ENCODE results near the gene GINS1. TPM values are rescaled to one million over a fixed set of nuclear protein-coding genes. Genes with fewer than 3 reads are reported as not detected.

The GINS1 gene
- total RNA-seq, 1 donor from 2014 or later: not detected

- no peaks in the 10 kb centered on the region for H3K4me1 ChIP-seq
- no peaks in the 10 kb centered on the region for H3K27me3 ChIP-seq
- intact Hi-C loops (cut with DNase I): no loop called here
- H3K27ac ChIP-seq: no peak overlapping the region
- no peak for TF ChIP-seq CTCF (IDR thresholded peaks at IDR 0.05)
- no peak for DNase-seq (ENCODE audit: low spot score in 2 of 2)
- peaks cover 55 to 71% of the 10 kb centered on the region in 2 donors for H3K36me3 ChIP-seq
- no peak overlapping the region for H3K4me3 ChIP-seq
- H3K9me3 ChIP-seq: no peaks in the 10 kb centered on the region
Observed at GRCh38 chr20:25459916-25460535, 52.6 kb downstream of the GINS1 start.

- intact Hi-C loops (cut with DNase I): no loop called here
- no peaks in the 10 kb centered on the region for H3K9me3 ChIP-seq
- H3K4me1 ChIP-seq: no peaks in the 10 kb centered on the region
- no peak for TF ChIP-seq CTCF (IDR thresholded peaks at IDR 0.05)
- peaks cover 51 to 71% of the 10 kb centered on the region in 2 donors for H3K36me3 ChIP-seq
- no peaks in the 10 kb centered on the region for H3K27me3 ChIP-seq
- no peak for DNase-seq (ENCODE audit: low spot score in 2 of 2)
- no peak overlapping the region for H3K27ac ChIP-seq
- H3K4me3 ChIP-seq: no peak overlapping the region
Observed at GRCh38 chr20:25460566-25461280, 53.2 kb downstream of the GINS1 start.

- no peak overlapping the region for H3K4me3 ChIP-seq
- H3K4me1 ChIP-seq: no peaks in the 10 kb centered on the region
- H3K27ac ChIP-seq: no peak overlapping the region
- TF ChIP-seq CTCF (IDR thresholded peaks at IDR 0.05): no peak
- H3K9me3 ChIP-seq: no peaks in the 10 kb centered on the region
- intact Hi-C loops (cut with DNase I): no loop called here
- DNase-seq (ENCODE audit: low spot score in 2 of 2): no peak
- H3K27me3 ChIP-seq: no peaks in the 10 kb centered on the region
- peaks cover 51 to 73% of the 10 kb centered on the region in 2 donors for H3K36me3 ChIP-seq
Observed at GRCh38 chr20:25461281-25461650, 53.8 kb downstream of the GINS1 start.

DNA sequence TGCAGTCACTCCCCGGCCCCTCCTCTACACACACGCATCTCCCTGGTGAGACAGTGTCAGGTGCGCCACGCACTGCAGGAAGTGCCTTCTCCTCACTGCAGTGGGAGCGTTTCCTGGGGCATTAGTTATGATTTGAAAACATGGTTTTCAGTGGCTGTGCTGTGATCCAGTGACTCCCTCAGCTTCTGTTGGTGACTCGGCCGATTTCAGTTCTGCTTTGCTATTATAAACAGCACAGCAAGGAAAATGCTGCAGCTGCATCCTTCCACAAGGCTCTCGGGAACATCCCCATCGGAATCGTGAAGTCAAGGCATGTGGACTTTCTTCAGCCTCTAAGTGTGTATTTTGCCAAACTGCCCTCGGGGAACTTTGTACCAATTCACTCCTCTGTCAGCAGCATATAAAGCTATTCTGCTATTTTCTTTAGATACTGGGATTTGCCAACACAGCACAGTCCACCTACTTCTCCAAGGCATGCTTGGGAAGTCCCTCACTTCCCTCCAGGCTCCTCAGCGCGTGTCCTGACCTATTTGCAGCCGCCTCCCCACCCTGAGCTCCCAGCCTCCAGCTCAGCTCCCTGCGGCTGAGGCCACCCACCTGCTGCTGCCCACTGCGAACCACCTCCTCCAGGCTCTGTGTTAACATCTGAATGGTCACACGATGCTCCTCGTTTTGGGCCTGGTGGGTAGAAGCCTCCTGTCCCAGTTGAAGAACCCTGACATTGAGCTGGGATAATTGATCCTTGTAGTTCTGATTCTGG, 54.5 kb downstream of the GINS1 start:
- Histone ChIP-seq H3K36me3 (peaks cover 56 to 80% of the 10 kb centered on the region in 2 donors), H3K27ac (no peak overlapping the region), H3K27me3 (no peaks in the 10 kb centered on the region), H3K4me3 (no peak overlapping the region), H3K9me3 (no peaks in the 10 kb centered on the region), H3K4me1 (no peaks in the 10 kb centered on the region)
- no peak for DNase-seq (ENCODE audit: low spot score in 2 of 2)
- intact Hi-C loops (cut with DNase I): no loop called here
- no peak for TF ChIP-seq CTCF (IDR thresholded peaks at IDR 0.05)

DNA sequence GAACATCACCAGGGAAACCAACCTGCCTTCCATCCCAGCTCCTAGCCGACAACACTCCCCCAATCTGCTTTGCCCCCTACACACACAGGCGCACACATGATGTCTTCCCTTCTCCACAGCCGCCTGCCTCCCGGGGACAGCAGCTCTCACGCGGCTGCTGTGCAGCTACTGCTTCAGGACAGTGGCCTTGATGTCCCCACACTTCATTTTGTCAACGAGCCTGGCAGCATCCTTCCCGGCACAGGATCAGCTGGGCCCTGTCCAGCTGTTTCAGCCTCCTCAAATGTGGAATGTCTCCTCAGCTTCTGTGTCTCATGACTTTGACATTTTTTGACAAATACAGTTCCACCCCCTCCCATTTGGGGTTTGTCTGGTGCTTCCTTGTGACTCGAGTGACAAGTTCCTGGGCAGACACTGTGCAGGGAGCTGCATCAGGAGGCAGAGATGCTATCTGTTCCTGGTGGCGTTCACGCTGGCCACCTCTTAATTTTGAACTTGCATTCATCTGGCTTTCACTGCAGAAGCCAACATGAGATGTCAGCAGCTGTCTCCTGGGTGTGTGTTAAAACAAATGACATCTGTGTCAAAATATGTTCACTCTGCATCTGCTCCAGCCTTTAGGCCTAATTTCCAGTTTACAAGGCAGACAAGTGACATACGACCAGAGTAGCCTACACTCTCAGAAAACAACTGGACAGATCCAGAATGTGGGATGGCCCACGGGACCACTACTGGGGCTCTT, 57.2 kb downstream of the GINS1 start:
- DNase-seq (ENCODE audit: low spot score in 2 of 2): no peak
- H3K36me3 ChIP-seq: peaks cover 57 to 82% of the 10 kb centered on the region in 2 donors

More for the DNA sequence above, 57.2 kb downstream of the GINS1 start:
- no peak for TF ChIP-seq CTCF (IDR thresholded peaks at IDR 0.05)
- Histone ChIP-seq H3K27me3 (no peaks in the 10 kb centered on the region), H3K4me3 (no peak overlapping the region), H3K27ac (no peak overlapping the region), H3K9me3 (no peaks in the 10 kb centered on the region), H3K4me1 (no peaks in the 10 kb centered on the region)
- intact Hi-C loops (cut with DNase I): no loop called here

Measured in ascending aorta (tissue), 2 donors.